Left renal cortex interstitium (tissue), 4 donors: ENCODE results near the gene ZNF525. TPM values are rescaled to one million over a fixed set of nuclear protein-coding genes. Genes with fewer than 3 reads are reported as not detected.
"Not testable (repeated sequence)": the region's sequence is repeated elsewhere in the genome, so short reads cannot be mapped to it uniquely, and the experiment has no call there.

Experiments used
- DNase-seq, 4 donors: peaks; one replicate each; pipeline ENCODE4 v3.0.0-alpha.2; 2013; ENCODE audit warnings: low read depth in 4 of 4, low spot score in 2 of 4, missing footprints in 1 of 4
- polyA plus RNA-seq, 4 donors: library from polyadenylated mRNA; unstranded; fragments of 120-200 nt; gene quantifications; one replicate each; pipeline ENCODE4 v1.2.1, GENCODE V29; 2013; ENCODE audit not compliant: insufficient read length in 4 of 4

Gene ZNF525
- polyA plus RNA-seq: 10 to 100 TPM in 3 of 4 donors, 1 to 10 TPM in 1; 9.4 to 14.3 (median 11.9) TPM

- peak; percentile 39 to 71 (median 58) for DNase-seq
Measured at GRCh38 chr19:53365134-53365898, at the start of gene ZNF525. Gene ZNF525 (plus strand): TSS chr19:53365705. CDS start chr19:53372282, 6,577 bp downstream.

DNA sequence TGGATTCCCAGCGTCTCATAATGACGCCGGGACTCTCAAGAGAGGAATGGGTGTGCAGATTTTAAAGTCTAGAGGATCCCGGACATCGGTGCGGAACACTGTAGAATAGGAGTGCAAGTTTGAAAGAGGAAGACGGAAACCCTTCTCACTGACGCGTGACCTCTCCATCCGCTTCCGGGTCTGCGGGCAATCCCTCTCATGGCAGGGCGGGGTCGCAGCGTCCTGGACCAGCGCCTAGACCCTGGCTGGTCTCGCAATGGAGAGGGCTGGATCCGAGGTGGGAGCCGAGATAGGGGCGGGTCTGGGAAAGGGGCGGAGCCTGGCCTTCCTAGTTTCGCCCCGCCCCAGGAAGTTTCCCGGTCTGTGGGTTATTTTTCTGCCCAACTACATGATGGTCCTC lies 36.5 kb upstream of the ZNF525 start:
- peak in 1 of 4 donors; percentile 9 for DNase-seq

DNA sequence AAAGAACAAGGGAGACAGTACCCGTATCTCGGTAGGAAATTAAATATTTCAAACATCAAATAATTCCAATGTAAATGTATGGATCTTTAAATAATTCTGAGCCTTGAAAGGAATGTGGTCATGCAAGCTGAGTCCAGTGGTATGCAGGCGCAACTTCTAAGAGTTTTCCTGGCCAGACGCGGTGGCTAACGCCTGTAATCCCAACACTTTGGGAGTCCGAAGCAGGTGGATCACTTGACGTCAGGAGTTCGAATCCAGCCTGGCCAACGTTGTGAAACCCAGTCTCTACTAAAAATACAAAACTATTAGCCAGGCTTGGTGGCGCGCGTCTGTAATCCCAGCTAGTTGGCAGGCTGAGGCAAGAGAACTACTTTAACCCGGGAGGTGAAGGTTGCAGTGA lies 33.0 kb upstream of the ZNF525 start:
- DNase-seq: no peak

DNA sequence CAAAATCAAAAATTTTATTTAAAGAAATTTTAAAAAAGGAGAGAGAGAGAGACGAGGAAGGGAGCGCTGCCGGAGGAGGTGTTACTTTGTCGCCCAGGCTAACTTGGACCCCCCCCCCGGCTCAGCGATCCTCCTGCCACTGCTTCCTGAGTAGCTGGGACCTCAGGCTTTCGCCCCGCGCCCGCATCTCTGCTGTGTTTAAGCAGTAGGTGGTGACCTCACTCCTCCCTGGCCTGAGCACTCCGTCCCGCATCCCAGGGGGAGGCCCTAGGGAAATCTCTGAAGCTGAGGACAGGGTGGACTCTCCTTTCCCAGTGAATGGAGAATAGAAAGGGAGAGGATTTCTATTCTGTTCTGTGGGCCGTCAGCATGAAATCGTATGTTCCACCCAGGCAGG lies 32.4 kb upstream of the ZNF525 start:
- peak in 2 of 4 donors; percentile 22 to 29 for DNase-seq

DNA sequence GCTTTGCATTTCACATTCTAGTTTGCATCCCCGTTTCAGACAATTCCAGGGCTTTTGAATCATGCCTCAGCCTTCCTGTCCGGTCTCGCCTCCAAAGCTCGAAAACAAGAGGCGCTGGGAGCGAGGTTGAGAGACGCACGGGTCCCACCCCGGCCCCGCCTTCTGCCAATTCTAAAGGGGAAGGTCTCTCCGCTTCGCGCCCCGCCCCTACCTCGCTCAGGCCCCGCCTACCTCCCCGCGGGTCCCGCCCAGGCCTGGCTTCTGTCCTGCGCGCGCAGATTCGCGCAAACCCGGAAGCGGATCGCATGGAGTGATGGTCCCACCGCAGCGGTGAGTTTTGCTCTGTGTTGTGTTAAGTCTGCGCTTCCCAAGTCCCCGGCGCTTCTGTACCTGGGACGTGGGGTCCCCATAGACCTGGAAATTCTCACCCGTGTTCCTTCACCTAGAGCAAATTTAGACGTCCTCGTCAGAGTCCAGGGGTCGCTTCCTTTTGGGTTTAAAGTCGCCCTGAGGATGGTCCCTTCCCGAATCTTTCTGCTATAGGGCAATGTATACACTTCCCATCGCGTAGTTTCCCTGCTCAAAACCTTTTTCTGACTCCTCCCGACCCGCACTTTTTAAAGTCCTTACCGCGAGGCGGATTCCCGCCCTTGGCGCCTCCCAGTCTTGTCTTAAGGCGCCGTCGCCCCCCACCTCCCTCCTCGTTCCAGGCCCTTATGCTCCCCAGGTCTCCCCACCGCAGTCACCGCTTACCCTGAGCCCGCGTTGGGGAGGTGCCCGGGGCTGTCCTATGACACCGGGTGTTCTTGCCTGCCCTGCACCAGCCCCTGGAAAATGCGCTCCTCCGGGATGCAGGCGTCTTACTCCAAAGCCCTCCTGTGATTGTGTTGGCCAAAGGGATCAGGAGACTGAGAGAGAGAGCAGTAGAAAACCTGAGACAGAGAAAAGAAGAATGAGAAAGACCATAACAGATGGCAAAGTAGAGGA lies 31.7 kb upstream of the ZNF525 start, which contains the start of gene ZNF845:
Gene ZNF845 (plus strand): TSS at position 287 of the 987 bp plus-strand sequence. CDS start 7,559 bp downstream, outside the sequence.
- DNase-seq: peak; percentile 73 to 88 (median 78)

GRCh38 chr19:53344403-53344802 lies 21.1 kb upstream of the ZNF525 start:
- not testable (repeated sequence) for DNase-seq

DNA sequence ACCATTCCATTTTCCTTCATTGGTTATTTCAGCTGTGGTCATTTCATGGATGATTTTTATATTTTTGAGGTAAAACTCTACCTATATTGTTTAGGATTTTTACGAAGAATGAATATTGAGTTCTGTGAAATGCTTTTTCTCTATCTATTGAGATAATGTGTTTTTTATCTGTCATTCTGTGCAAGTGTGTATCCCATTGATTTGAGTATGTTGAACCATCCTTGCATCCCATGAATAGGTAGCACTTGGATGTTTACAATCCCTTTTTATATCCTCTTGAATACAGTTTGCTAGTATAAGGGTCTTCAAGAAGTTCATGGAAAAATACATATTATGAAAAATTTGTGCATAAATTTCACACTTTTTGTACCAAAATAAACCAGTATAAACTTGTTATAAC lies 9.8 kb upstream of the ZNF525 start:
- DNase-seq: no peak

DNA sequence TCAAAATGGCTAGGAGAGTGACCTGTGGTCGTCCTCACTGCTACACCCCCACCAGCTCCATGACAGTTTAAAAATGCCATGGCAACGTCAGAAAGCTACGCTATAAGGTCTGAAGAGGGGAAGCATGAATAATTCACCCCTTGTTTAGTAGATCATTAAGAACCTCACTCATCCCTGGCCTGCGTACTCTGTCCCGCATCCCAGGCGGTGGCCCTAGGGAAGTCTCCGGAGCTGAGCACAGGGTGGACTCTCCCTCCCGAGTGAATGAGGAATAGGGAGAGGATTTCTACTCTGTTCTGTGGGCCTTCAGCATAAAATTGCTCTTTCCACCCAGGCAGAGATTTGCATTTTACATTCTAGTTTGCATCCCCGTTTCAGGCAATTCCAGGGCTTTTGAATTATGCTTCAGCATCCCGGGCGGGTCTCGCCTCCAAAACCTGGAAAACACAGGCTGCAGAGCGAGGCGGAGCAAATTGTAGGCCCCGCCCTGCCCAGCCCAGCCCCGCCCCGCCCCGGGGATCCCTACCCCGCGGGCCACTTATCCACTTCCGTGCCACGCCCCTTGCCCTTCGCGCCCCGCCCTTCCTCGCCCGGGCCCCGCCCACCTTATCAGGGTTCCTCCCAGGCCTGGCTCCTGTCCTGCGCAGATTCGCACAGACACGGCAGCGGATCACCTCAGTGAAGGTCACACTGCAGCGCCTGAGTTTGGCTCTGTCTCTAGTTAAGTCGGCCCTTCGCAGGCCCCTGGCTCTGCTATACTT lies 7.5 kb upstream of the ZNF525 start:
- no peak for DNase-seq

DNA sequence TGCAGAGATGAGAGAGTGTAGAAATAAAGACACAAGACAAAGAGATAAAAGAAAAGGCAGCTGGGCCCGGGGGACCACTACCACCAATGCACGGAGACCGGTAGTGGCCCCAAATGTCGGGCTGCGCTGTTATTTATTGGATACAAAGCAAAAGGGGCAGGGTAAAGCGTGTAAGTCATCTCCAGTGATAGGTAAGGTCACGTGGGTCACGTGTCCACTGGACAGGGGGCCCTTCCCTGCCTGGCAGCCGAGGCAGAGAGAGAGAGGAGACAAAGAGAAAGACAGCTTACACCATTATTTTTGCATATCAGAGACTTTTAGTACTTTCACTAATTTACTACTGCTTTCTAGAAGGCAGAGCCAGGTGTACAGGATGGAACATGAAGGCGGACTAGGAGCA lies 5.4 kb upstream of the ZNF525 start:
- DNase-seq: not testable (repeated sequence)

- no peak for DNase-seq
Measured at GRCh38 chr19:53365899-53366493, 491 bp downstream of the ZNF525 start.

DNA sequence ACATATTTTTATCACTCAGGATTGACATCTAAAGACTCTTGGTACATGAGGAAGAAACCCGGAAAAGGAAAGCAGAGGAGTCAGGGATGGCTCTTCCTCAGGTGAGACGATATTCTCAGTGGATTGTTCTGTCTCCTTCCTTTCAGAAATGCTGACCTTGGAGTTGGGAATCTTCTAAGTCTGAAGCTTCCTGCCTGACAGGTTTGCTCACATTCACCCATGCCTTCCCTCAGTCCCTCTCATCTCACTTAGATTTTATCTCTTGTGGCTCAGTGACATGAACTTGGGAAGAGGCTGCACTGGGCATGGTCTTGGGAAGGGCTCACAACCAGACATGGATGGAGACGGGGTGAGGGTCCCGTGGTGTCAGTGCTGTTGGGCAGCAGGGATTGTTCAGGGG lies 6.7 kb downstream of the ZNF525 start:
- no peak for DNase-seq

DNA sequence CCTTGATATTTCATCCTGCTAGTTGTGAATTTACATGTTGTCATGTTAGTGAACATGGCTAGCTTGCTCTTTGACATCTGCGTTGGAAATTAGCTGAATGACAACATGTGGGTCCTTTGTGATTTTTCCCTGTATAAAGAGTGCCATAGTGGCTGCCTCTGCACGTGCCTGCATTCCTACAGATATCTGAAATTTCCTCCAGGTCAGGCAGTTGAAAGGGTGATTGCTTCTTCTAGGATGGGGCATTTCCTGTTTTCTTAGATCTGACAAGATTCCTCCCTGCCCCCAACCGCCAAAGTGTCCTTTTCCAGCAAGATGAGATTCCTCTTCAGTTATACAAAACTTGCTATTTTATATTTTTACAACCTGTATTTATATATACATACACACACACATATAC lies 8.8 kb downstream of the ZNF525 start:
- no peak for DNase-seq

GRCh38 chr19:53374743-53375142 lies 9.2 kb downstream of the ZNF525 start:
- DNase-seq: no peak

GRCh38 chr19:53381376-53381775 lies 15.9 kb downstream of the ZNF525 start:
- no peak for DNase-seq

- DNase-seq: no peak
Measured at GRCh38 chr19:53388168-53388567, 22.7 kb downstream of the ZNF525 start.

- DNase-seq: no peak
Measured at GRCh38 chr19:53388904-53389303, 23.4 kb downstream of the ZNF525 start.

GRCh38 chr19:53389571-53389970 lies 24.1 kb downstream of the ZNF525 start:
- no peak for DNase-seq

DNA sequence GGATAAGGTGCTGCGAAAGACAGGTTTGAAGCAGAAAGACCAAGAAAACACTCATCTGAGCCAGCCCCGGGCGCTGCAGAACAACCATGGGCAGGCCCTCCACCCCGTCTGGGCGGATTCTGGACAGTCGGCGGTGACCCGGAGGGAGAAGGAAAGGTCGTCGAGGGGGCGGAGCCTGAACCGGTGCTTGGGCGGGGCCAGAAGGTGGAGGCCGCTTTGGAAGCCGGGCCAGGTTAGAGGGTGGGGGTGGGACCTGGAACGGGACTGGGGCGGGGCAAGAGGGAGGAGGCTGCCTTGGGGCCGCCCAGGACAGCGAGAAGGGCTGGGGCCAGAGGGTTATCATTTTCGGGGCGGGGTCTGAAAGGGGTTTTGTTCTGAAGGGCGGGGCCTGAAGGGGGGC lies 24.5 kb downstream of the ZNF525 start:
- DNase-seq: no peak

DNA sequence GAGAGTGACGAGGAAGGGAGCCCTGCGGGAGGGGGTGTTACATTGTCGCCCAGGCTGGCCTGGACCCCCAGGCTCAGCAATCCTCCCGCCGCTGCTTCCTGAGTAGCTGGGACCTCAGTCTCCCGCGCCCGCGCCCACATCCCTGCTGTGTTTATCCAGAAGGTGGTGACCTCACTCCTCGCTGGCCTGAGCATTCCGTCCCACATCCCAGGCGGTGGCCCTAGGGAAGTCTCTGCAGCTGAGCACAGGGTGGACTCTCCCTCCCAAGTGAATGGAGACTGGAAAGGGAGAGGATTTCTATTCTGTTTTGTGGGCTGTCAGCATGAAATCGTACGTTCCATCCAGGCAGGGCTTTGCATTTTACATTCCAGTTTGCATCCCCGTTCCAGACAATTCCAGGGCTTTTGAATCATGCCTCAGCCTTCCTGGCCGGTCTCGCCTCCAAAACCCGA lies 29.0 kb downstream of the ZNF525 start:
- DNase-seq: peak in 2 of 4 donors; percentile 31 to 71
